ENCODE data around the gene HMGXB4.

Gene HMGXB4

GRCh38 chr22:35315855-35316745 is 58.8 kb downstream of the HMGXB4 start:
- H3K9me2 ChIP-seq (replicated peaks; ENCODE audit: control insufficient read depth, low read length), result no peaks in the 10 kb centered on the region
- no peaks in the 10 kb centered on the region for H3K36me3 ChIP-seq (ENCODE audit: control insufficient read depth, low read length)
- H3K4me2 ChIP-seq (ENCODE audit: low read length), result no peak overlapping the region
- TF ChIP-seq CTCF (IDR thresholded peaks at IDR 0.05; ENCODE audit: low read depth, low read length, poor library complexity, severe bottlenecking), result no peak
- no peak for TF ChIP-seq EZH2phosphoT487 (IDR thresholded peaks at IDR 0.05; ENCODE audit: borderline replicate concordance, low read length)
- H3K4me1 ChIP-seq (ENCODE audit: control insufficient read depth, low read length), result peaks cover 24% of the 10 kb centered on the region
- H3K79me2 ChIP-seq (ENCODE audit: control insufficient read depth, low read length), result no peaks in the 10 kb centered on the region
- H3K4me3 ChIP-seq (ENCODE audit: low read length), result no peak overlapping the region
- no peaks in the 10 kb centered on the region for H4K20me1 ChIP-seq (ENCODE audit: control insufficient read depth, insufficient read depth, low read depth, low read length)
- H3K27me3 ChIP-seq (ENCODE audit: control insufficient read depth, low read length), result no peaks in the 10 kb centered on the region
- H3F3A ChIP-seq (ENCODE audit: control insufficient read depth, insufficient read depth), result no peaks in the 10 kb centered on the region
- no peak overlapping the region for H3K27ac ChIP-seq (ENCODE audit: low read depth, low read length)
- H3K9me3 ChIP-seq (ENCODE audit: control insufficient read depth, insufficient read depth, low read length), result no peaks in the 10 kb centered on the region

GRCh38 chr22:35316751-35317150 is 59.5 kb downstream of the HMGXB4 start:
- Histone ChIP-seq H3K36me3 (ENCODE audit: control insufficient read depth, low read length) (no peaks in the 10 kb centered on the region), H3F3A (ENCODE audit: control insufficient read depth, insufficient read depth) (no peaks in the 10 kb centered on the region), H3K79me2 (ENCODE audit: control insufficient read depth, low read length) (no peaks in the 10 kb centered on the region), H4K20me1 (ENCODE audit: control insufficient read depth, insufficient read depth, low read depth, low read length) (no peaks in the 10 kb centered on the region), H3K4me1 (ENCODE audit: control insufficient read depth, low read length) (peaks cover 18% of the 10 kb centered on the region), H3K27ac (ENCODE audit: low read depth, low read length) (no peak overlapping the region), H3K4me2 (ENCODE audit: low read length) (no peak overlapping the region), H3K9me2 (replicated peaks; ENCODE audit: control insufficient read depth, low read length) (no peaks in the 10 kb centered on the region), H3K9me3 (ENCODE audit: control insufficient read depth, insufficient read depth, low read length) (no peaks in the 10 kb centered on the region), H3K27me3 (ENCODE audit: control insufficient read depth, low read length) (no peaks in the 10 kb centered on the region), H3K4me3 (ENCODE audit: low read length) (no peak overlapping the region)
- TF ChIP-seq EZH2phosphoT487 (IDR thresholded peaks at IDR 0.05; ENCODE audit: borderline replicate concordance, low read length) (no peak), CTCF (IDR thresholded peaks at IDR 0.05; ENCODE audit: low read depth, low read length, poor library complexity, severe bottlenecking) (no peak)

- Histone ChIP-seq H4K20me1 (ENCODE audit: control insufficient read depth, insufficient read depth, low read depth, low read length) (no peaks in the 10 kb centered on the region), H3K79me2 (ENCODE audit: control insufficient read depth, low read length) (no peaks in the 10 kb centered on the region), H3F3A (ENCODE audit: control insufficient read depth, insufficient read depth) (no peaks in the 10 kb centered on the region), H3K4me3 (ENCODE audit: low read length) (no peak overlapping the region), H3K9me2 (replicated peaks; ENCODE audit: control insufficient read depth, low read length) (no peaks in the 10 kb centered on the region), H3K9me3 (ENCODE audit: control insufficient read depth, insufficient read depth, low read length) (no peaks in the 10 kb centered on the region), H3K27ac (ENCODE audit: low read depth, low read length) (no peak overlapping the region), H3K4me2 (ENCODE audit: low read length) (no peak overlapping the region), H3K4me1 (ENCODE audit: control insufficient read depth, low read length) (peaks cover 11% of the 10 kb centered on the region), H3K36me3 (ENCODE audit: control insufficient read depth, low read length) (no peaks in the 10 kb centered on the region), H3K27me3 (ENCODE audit: control insufficient read depth, low read length) (no peaks in the 10 kb centered on the region)
- TF ChIP-seq CTCF (IDR thresholded peaks at IDR 0.05; ENCODE audit: low read depth, low read length, poor library complexity, severe bottlenecking) (no peak), EZH2phosphoT487 (IDR thresholded peaks at IDR 0.05; ENCODE audit: borderline replicate concordance, low read length) (no peak)
Observed at GRCh38 chr22:35317680-35318290, 60.5 kb downstream of the HMGXB4 start.

All from DOHH2 (cell line).